BLaER1 treated with 17β-estradiol and CSF1 and Interleukin-3, amounts not matched to agents 10 nM and 100 nM (cell line): ENCODE results near the gene HRH2.

Experiments
- H3K27ac ChIP-seq, 11 experiments: shearing (Covaris generic); formaldehyde crosslinking; 2 replicates each; pipeline ENCODE4 v1.8.1; 2022
- H3K27me3 ChIP-seq, 11 experiments: shearing (Covaris generic); formaldehyde crosslinking; 2 replicates each; pipeline ENCODE4 v1.8.1; 2022
- H3K36me3 ChIP-seq, 11 experiments: shearing (Covaris generic); formaldehyde crosslinking; 2 replicates each; pipeline ENCODE4 v1.8.1; 2022
- H3K4me1 ChIP-seq, 10 experiments: shearing (Covaris generic); formaldehyde crosslinking; 2 replicates each; pipeline ENCODE4 v1.8.1; 2022
- H3K4me2 ChIP-seq, 11 experiments: shearing (Covaris generic); formaldehyde crosslinking; 2 replicates each; pipeline ENCODE4 v1.8.1; 2022
- H3K4me3 ChIP-seq, 10 experiments: shearing (Covaris generic); formaldehyde crosslinking; 2 replicates each; pipeline ENCODE4 v1.8.1; 2022
- H3K9ac ChIP-seq, 11 experiments: shearing (Covaris generic); formaldehyde crosslinking; 2 replicates each; pipeline ENCODE4 v1.8.1; 2022
- H3K9me3 ChIP-seq, 11 experiments: shearing (Covaris generic); formaldehyde crosslinking; replicated peaks in 1 of 11; 2 replicates each; pipeline ENCODE4 v1.8.1; 2022
- H4K20me1 ChIP-seq, 11 experiments: shearing (Covaris generic); formaldehyde crosslinking; 2 replicates each; pipeline ENCODE4 v1.8.1; 2022
- Cebpa-rat ChIP-seq, 11 experiments: shearing (Covaris generic); IDR thresholded peaks; 2 replicates each; pipeline ENCODE4 v1.8.1; 2022

The HRH2 gene

GRCh38 chr5:175659546-175660253 is 1.8 kb downstream of the HRH2 start:
- Histone ChIP-seq H3K9me3 (no peaks in the 10 kb centered on the region), H3K4me1 (peaks cover 37 to 85% (median 62%) of the 10 kb centered on the region in 10 experiments), H3K36me3 (peaks cover 0 to 53% (median 28%) of the 10 kb centered on the region in 11 experiments; a peak in 17 of 22 replicates), H4K20me1 (peaks cover 19 to 61% (median 58%) of the 10 kb centered on the region in 11 experiments), H3K9ac (peak overlapping the region in 6 of 11 experiments; percentile 92 to 96 (median 93); a peak in 10 of 22 replicates), H3K4me2 (peak overlapping the region; percentile 85 to 98 (median 96)), H3K27ac (peak overlapping the region in 1 of 11 experiments; percentile 91; a peak in 2 of 22 replicates), H3K4me3 (peak overlapping the region in 8 of 10 experiments; percentile 78 to 99 (median 92); a peak in 14 of 20 replicates), H3K27me3 (no peaks in the 10 kb centered on the region; a peak in 1 of 22 replicates)
- TF ChIP-seq Cebpa-rat (IDR thresholded peaks at IDR 0.05): no peak

DNA sequence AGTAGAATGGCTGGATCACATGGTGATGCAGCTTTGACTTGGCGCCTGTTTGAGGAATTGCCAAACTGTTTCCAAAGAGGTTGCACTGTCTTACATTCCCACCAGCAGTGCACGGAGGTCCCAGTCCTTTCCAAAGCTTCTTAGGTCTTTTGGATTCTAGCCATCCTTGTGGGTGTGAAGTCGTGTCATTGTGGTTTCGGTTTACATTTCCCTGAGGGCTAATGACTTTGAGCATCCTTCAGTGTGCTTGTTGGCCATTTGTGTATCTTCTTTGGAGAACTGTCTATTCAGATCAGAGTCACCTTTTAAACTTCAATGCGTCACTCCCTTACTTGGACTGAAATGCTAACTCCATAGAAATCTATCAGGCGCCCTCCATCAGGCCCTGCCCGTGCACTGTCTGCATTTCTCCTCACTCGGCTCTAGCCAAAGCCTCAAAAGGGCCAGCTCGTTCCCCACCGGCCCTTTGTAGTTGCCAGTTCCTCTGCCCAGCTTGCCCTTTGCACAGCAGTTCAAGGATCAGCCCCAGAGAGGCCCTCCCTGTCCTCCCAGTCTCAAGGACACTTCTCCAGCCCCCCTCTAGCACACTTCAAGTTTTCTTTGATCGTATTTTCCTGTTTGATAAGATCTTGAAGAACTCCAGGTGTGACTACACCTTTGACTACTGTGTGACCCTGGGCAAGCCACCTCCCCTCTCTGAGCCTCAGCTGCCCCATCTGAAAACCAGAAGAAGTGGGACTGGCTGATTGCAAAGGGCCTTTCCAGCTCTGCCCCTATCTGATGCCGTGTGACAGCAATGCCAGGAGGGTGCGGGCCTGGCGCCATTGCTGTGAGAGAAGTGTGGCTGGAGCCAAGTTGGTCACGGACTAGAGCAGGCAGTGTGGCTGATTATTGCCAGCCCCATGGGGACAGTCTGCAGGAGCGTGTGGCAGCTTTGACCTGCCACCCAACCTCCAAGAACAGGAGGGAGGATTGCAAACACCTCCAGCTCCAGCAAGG is 5.6 kb downstream of the HRH2 start:
- H3K36me3 ChIP-seq: peaks cover 0 to 81% (median 28%) of the 10 kb centered on the region in 11 experiments; a peak in 17 of 22 replicates
- peak overlapping the region in 7 of 11 experiments; percentile 3 to 60 (median 42); a peak in 11 of 22 replicates for H3K4me2 ChIP-seq
- peaks cover 47 to 99% (median 96%) of the 10 kb centered on the region in 11 experiments for H4K20me1 ChIP-seq
- no peak overlapping the region for H3K4me3 ChIP-seq
- H3K4me1 ChIP-seq: peaks cover 34 to 93% (median 66%) of the 10 kb centered on the region in 10 experiments
- no peaks in the 10 kb centered on the region; a peak in 1 of 22 replicates for H3K27me3 ChIP-seq
- no peak overlapping the region for H3K9ac ChIP-seq
- H3K9me3 ChIP-seq: no peaks in the 10 kb centered on the region
- no peak overlapping the region for H3K27ac ChIP-seq
- no peak for TF ChIP-seq Cebpa-rat (IDR thresholded peaks at IDR 0.05)

DNA sequence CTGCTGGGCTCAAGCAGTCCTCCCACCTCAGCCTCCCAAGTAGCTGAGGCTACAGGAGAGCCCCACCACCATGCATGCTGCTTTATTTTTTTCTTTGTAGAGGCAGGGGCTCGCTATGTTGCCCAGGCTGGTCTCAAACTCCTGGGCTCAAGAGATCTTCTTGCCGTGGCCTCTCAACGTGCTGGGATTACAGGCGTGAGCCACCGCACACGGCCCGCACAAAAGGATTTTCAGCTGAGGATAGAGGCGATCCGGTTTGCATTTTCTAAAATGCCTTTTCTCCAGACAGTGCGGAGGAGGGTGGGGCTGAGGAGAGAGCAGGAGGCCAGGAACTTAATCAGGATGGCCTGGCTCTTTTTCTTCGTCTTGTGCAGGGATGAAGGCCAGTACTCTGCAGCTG is 6.9 kb downstream of the HRH2 start:
- Histone ChIP-seq H3K4me3 (no peak overlapping the region), H3K36me3 (peaks cover 0 to 86% (median 24%) of the 10 kb centered on the region in 11 experiments; a peak in 17 of 22 replicates), H3K9ac (peak overlapping the region in 1 of 11 experiments; percentile 30; a peak in 1 of 22 replicates), H3K4me2 (peak overlapping the region in 6 of 11 experiments; percentile 42 to 60 (median 54); a peak in 10 of 22 replicates), H3K9me3 (no peaks in the 10 kb centered on the region), H4K20me1 (peaks cover 50 to 99% (median 96%) of the 10 kb centered on the region in 11 experiments), H3K27ac (no peak overlapping the region), H3K27me3 (no peaks in the 10 kb centered on the region; a peak in 1 of 22 replicates), H3K4me1 (peaks cover 22 to 97% (median 57%) of the 10 kb centered on the region in 10 experiments)
- no peak for TF ChIP-seq Cebpa-rat (IDR thresholded peaks at IDR 0.05)

DNA sequence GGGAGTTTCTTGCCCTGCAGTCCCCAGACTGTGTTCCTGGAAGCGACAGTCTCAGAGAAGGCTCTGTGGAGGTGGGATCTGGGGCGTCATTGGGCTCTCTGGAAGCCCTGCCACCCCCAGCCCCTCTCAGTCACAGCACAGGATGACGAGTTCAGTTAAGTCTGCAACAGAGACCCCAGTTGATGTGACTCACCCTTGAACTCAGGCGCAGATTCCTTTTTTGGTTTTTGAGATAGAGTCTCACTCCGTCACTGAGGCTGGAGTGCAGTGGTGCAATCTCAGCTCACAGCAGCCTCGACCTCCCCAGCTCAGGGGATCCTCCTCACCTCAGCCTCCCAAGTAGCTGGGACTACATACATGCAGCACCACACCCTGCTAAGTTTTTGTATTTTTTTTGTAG is 8.3 kb downstream of the HRH2 start:
- Histone ChIP-seq H3K27me3 (no peaks in the 10 kb centered on the region), H3K4me3 (no peak overlapping the region), H3K9ac (0 out of 22 replicates have a peak overlapping the region, but pooled peaks of 1 of the 11 experiments have one; percentile 21), H3K27ac (no peak overlapping the region), H3K9me3 (no peaks in the 10 kb centered on the region), H3K4me2 (peak overlapping the region in 8 of 11 experiments; percentile 0 to 60 (median 48); a peak in 11 of 22 replicates), H3K36me3 (peaks cover 0 to 81% (median 11%) of the 10 kb centered on the region in 11 experiments; a peak in 15 of 22 replicates), H3K4me1 (peaks cover 22 to 99% (median 63%) of the 10 kb centered on the region in 10 experiments), H4K20me1 (peaks cover 50 to 100% (median 98%) of the 10 kb centered on the region in 11 experiments)
- TF ChIP-seq Cebpa-rat (IDR thresholded peaks at IDR 0.05): no peak

GRCh38 chr5:175668006-175668405 is 10.1 kb downstream of the HRH2 start:
- H3K9ac ChIP-seq: peak overlapping the region in 1 of 11 experiments; percentile 9; a peak in 1 of 22 replicates
- no peaks in the 10 kb centered on the region for H3K9me3 ChIP-seq
- TF ChIP-seq Cebpa-rat (IDR thresholded peaks at IDR 0.05): no peak
- peaks cover 22 to 100% (median 68%) of the 10 kb centered on the region in 10 experiments for H3K4me1 ChIP-seq
- H3K4me3 ChIP-seq: no peak overlapping the region
- H3K27ac ChIP-seq: no peak overlapping the region
- peaks cover 0 to 77% (median 0%) of the 10 kb centered on the region in 11 experiments; a peak in 10 of 22 replicates for H3K36me3 ChIP-seq
- H4K20me1 ChIP-seq: peaks cover 45 to 100% (median 97%) of the 10 kb centered on the region in 11 experiments
- H3K27me3 ChIP-seq: no peaks in the 10 kb centered on the region
- H3K4me2 ChIP-seq: peak overlapping the region in 5 of 11 experiments; percentile 1 to 78 (median 3); a peak in 6 of 22 replicates

DNA sequence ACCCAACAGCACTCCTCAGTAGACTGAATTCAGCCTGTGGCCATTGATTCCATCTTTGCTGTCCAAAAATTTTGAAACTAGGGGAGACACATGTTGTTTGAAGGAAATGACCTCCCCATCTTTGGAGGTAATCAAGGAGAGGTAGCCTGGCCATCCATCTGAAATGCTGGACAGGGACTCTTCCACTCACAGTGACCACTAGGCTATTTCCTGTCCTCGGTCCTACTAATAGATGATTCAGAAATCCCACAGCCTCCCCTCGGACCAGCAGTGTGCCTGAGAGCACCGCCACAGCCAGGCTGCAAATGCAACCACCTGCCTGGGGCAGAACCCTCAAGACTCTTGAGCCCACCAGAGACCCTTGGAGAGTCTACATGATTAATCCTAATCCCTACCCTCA is 12.5 kb downstream of the HRH2 start:
- peaks cover 0 to 76% (median 10%) of the 10 kb centered on the region in 11 experiments; a peak in 11 of 22 replicates for H3K36me3 ChIP-seq
- peaks cover 17 to 100% (median 62%) of the 10 kb centered on the region in 10 experiments for H3K4me1 ChIP-seq
- H3K9ac ChIP-seq: no peak overlapping the region
- H3K27ac ChIP-seq: peak overlapping the region in 7 of 11 experiments; percentile 11 to 47 (median 18); a peak in 8 of 22 replicates
- peak overlapping the region in 7 of 11 experiments; percentile 39 to 81 (median 75); a peak in 13 of 22 replicates for H3K4me2 ChIP-seq
- no peaks in the 10 kb centered on the region for H3K9me3 ChIP-seq
- no peak for TF ChIP-seq Cebpa-rat (IDR thresholded peaks at IDR 0.05)
- H3K4me3 ChIP-seq: no peak overlapping the region
- H3K27me3 ChIP-seq: no peaks in the 10 kb centered on the region
- peaks cover 24 to 100% (median 97%) of the 10 kb centered on the region in 11 experiments for H4K20me1 ChIP-seq

DNA sequence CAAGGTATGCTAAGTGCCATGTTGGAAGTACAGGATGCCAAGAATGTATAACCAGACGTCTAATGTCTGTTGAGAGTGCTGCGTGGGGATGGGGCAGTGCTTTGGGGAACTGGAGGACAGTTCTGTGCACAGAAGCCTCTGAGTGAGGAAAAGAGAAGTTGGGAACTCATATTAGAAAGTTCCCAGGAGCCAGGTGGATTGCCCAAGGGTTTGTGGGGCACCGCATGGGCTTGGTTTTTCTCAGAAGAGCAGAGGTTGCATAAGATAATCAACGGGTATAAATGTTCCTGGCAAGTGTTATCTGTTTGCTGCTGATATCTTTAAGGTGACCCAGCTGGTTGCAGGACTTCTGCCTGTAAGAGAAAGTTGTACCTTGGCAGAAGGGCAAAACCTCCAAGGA is 13.1 kb downstream of the HRH2 start:
- no peaks in the 10 kb centered on the region for H3K27me3 ChIP-seq
- peaks cover 12 to 100% (median 59%) of the 10 kb centered on the region in 10 experiments; a peak in 19 of 20 replicates for H3K4me1 ChIP-seq
- peaks cover 17 to 100% (median 97%) of the 10 kb centered on the region in 11 experiments for H4K20me1 ChIP-seq
- no peak overlapping the region for H3K4me3 ChIP-seq
- no peaks in the 10 kb centered on the region for H3K9me3 ChIP-seq
- peak overlapping the region in 7 of 11 experiments; percentile 11 to 52 (median 18); a peak in 8 of 22 replicates for H3K27ac ChIP-seq
- no peak for TF ChIP-seq Cebpa-rat (IDR thresholded peaks at IDR 0.05)
- peak overlapping the region in 8 of 11 experiments; percentile 28 to 81 (median 71); a peak in 15 of 22 replicates for H3K4me2 ChIP-seq
- H3K9ac ChIP-seq: 0 out of 22 replicates have a peak overlapping the region, but pooled peaks of 1 of the 11 experiments have one; percentile 9
- H3K36me3 ChIP-seq: peaks cover 0 to 79% (median 10%) of the 10 kb centered on the region in 11 experiments; a peak in 11 of 22 replicates
